GM19372 (cell line): ENCODE results near the gene SEMA3B.
"Not testable (repeated sequence)": the region's sequence is repeated elsewhere in the genome, so short reads cannot be mapped to it uniquely, and the experiment has no call there.

Source experiments
- ATAC-seq: cut with Tn5 transposase; IDR thresholded peaks from one replicate; pipeline ENCODE4 v1.9.1; 2021; ENCODE audit warnings: mild to moderate bottlenecking, low read depth, moderate library complexity; ENCODE audit not compliant: unreplicated experiment

SEMA3B gene

GRCh38 chr3:50270422-50271224 lies 1.7 kb downstream of the SEMA3B start:
- ATAC-seq: no peak

DNA sequence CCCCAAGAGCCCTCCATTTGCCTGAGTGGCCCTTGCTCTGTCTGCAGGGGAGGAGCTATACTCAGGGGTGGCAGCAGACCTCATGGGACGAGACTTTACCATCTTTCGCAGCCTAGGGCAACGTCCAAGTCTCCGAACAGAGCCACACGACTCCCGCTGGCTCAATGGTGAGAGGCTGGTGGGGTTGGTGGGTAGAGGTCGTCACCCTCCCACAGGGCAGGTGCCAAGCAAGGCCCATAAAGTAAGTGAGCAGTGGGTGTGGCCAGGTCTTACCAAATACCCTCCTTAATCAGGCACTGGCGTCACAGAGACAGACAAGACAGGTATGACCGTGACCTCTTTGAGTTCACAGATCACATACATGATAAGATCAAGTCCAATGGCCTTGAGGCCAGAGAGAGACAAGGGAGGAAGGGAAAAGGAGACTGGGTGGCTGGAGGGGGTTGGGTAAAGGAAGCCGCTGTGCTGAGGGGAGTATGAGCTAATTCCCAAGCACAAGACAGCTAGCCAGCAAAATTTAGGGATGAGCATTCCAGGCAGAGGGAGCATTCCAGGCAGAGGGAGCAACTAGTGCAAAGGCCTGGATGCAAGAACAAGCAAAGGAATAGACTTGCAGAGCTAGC lies 2.5 kb downstream of the SEMA3B start:
- no peak for ATAC-seq

DNA sequence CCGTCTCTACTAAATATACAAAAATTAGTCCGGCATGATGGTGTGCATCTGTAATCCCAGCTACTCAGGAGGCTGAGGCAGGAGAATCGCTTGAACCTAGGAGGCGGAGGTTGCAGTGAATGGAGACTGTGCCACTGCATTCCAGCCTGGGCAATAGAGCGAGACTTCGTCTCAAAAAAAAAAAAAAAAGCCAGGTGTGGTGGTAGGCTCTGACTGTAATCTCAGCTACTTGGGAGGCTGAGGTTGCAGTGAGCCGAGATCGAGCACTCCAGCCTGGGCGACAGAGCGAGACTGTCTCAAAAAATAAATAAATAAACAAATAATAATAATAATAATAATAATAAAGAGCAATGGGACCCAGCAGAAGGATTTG lies 3.6 kb downstream of the SEMA3B start:
- ATAC-seq: not testable (repeated sequence)

DNA sequence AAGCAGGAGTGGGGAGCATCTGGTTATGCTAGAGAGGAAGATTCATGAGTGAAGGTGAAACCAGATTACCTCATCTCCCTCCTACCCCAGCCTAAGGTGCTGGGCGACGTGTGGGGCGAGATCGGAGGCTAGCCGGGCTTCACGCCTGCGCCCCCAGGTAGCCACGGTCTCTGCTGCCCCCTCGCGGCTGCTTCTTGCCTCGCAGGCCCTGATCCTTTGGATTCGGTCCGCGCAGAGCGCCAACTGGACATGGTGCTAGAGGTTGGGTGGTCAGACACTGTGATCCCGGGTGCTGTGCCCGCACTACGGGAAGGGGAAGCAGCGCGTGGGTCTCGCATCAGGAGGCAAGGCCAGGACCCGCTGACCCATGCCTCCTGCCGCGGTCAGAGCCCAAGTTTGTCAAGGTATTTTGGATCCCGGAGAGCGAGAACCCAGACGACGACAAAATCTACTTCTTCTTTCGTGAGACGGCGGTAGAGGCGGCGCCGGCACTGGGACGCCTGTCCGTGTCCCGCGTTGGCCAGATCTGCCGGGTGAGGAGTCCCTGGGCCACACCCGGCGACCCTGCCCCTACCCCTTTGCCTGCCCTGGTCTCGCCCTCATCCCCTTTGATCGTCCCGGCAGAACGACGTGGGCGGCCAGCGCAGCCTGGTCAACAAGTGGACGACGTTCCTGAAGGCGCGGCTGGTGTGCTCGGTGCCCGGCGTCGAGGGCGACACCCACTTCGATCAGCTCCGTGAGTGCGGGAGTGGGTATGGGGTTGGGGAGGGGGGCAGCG lies 4.2 kb downstream of the SEMA3B start:
- ATAC-seq: peak; percentile 84

DNA sequence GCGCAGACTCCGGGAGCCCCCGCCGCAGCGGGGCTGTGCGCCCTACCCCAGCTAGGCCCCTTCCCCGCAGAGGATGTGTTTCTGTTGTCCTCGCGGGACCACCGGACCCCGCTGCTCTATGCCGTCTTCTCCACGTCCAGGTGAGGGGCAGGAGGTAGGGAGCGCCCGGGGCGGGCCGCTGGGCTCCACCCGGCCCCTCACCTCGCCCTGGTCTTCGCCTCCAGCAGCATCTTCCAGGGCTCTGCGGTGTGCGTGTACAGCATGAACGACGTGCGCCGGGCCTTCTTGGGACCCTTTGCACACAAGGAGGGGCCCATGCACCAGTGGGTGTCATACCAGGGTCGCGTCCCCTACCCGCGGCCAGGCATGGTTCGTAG lies 4.7 kb downstream of the SEMA3B start:
- ATAC-seq: no peak

GRCh38 chr3:50274371-50275104 lies 5.6 kb downstream of the SEMA3B start:
- ATAC-seq: no peak

- no peak for ATAC-seq
Observed at GRCh38 chr3:50275141-50275995, 6.4 kb downstream of the SEMA3B start.

DNA sequence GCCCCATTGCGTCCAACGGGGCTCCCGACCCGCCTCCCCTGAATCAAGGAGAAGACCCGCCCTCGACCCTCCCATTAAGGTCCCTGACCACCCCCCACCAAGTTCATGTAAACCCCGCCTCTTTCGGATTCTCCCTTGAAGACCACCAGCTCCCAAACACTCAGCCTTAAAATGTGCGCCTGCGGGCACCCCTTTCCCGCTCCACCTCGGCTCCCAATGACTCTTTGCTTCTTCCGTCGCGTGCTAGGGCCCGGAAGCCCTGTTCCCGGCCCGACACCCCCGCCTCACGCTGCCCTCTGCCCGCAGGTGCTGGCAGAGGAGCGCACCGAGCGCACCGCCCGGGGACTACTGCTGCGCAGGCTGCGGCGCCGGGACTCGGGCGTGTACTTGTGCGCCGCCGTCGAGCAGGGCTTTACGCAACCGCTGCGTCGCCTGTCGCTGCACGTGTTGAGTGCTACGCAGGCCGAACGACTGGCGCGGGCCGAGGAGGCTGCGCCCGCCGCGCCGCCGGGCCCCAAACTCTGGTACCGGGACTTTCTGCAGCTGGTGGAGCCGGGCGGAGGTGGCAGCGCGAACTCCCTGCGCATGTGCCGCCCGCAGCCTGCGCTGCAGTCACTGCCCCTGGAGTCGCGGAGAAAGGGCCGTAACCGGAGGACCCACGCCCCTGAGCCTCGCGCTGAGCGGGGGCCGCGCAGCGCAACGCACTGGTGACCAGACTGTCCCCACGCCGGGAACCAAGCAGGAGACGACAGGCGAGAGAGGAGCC lies 7.2 kb downstream of the SEMA3B start:
- ATAC-seq: no peak

DNA sequence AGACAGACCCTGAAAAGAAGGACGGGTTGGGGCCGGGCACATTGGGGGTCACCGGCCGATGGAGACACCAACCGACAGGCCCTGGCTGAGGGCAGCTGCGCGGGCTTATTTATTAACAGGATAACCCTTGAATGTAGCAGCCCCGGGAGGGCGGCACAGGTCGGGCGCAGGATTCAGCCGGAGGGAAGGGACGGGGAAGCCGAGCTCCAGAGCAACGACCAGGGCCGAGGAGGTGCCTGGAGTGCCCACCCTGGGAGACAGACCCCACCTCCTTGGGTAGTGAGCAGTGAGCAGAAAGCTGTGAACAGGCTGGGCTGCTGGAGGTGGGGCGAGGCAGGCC lies 7.8 kb downstream of the SEMA3B start:
- ATAC-seq: no peak

- ATAC-seq: no peak
Observed at GRCh38 chr3:50278123-50278879, 9.4 kb downstream of the SEMA3B start.

DNA sequence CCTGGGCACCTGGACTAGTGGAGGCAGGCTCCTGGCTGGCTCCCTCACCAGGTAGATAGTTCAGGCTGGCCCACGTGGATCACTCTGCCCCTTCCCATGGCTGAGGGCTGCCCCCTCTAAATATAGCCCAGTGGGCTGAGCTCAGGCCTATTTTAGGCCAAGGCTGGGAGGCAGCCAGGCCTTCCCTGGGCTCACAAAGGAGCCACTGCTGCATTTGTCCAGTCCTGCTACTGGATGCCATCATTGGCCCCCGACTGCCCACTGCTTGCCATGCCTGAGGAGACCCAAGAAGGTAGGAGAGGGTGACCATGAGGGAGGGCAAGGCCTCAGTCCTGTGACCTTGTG lies 9.9 kb downstream of the SEMA3B start, which contains the start of gene LSMEM2:
Gene LSMEM2 (plus strand): TSS at position 208 of the 345 bp plus-strand sequence. CDS start 27 bp downstream, at position 235.
- ATAC-seq: no peak

DNA sequence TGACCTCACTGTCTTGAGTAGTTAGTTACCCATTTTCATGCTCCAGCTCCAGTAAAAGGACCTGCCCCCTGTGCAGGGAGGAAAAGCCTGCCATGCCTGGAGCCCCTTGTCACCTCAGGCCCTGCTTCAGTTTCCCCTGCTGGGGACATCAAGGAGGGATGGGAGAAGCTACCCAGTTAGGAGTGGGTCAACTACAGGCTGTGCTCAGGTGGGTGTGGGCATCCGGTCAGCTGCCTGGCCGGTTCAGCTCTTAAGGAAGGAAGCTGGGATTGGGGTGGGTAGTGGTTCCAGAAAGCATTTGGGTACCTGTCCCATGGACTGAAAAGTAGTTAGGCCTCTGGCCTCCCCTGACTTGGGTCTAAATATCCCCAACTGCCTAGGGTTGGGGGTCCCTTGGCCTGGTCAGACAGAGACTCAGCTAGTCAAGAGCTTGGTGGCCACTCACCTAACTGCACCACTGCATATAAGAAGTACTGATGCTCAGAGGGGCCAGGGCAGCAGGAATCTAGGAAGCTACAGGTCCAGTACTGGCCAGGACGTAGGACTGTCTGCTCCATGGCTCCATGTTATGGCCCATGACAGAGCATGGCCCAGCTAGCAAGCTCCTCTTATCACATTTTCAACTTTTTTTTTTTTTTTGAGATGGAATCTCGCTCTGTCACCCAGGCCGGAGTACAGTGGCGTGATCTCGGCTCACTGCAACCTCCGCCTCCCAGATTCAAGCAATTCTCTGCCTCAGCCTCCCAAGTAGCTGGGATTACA lies 10.5 kb downstream of the SEMA3B start:
- no peak for ATAC-seq

- ATAC-seq: not testable (repeated sequence)
Observed at GRCh38 chr3:50284121-50284520, 15.2 kb downstream of the SEMA3B start.

GRCh38 chr3:50286322-50287227 lies 17.6 kb downstream of the SEMA3B start:
- no peak for ATAC-seq

GRCh38 chr3:50287262-50287661 lies 18.3 kb downstream of the SEMA3B start:
- ATAC-seq: no peak

GRCh38 chr3:50288387-50289007 lies 19.6 kb downstream of the SEMA3B start:
- no peak for ATAC-seq
